ENCODE results near the gene PSMA8.

The PSMA8 gene

DNA sequence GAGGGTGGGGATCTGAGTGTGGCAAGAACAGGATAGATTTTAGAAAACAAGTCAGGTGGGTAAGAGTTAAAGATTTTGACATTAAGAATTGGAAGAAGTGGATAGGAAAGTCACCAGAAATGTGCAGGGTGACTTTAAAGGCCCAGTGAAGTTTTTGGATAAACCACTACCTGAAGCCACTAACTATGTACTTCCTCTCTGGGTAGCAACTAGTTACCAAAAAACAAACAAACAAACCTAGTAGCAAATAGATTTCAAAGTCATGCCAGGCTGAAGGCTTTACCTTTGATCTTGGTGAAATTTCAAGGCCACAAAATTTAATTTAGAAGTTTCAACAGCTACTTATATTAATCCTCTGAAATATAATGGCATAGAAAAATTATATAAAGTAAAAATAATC is 42.5 kb downstream of the PSMA8 start:
- no peak overlapping the region for H3K4me3 ChIP-seq (ENCODE audit: low read depth, low read length)
- no peaks in the 10 kb centered on the region for H3K27me3 ChIP-seq (ENCODE audit: insufficient read depth, low read depth, severe bottlenecking)
- no peak for DNase-seq
- no peak for TF ChIP-seq CTCF (IDR thresholded peaks at IDR 0.05; ENCODE audit: low read depth, low read length)
- H3K27ac ChIP-seq = no peak overlapping the region
- no peaks in the 10 kb centered on the region for H3K9me3 ChIP-seq (ENCODE audit: severe bottlenecking)
- no peaks in the 10 kb centered on the region for H3K36me3 ChIP-seq

DNA sequence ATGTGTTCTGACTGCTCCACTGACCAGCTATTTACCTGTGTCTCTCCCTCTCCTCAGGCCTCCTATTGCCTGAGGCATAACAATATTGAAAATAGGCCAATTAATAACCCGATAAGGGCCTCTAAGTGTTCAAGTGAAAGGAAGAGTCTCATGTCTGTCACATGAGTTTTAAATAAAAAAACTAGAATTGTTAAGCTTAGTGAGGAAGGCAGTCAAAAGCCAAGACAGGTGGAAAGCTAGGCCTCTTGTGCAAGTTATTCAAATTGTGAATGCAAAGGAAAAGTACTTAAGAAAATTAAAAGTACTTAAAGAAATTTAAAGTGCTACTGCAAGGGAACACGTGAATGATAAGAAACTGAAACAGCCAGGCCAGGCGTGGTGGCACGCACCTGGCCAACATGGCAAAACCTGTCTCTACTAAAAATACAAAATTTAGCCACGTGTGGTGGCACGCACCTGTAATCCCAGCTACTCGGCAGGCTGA is 47.7 kb downstream of the PSMA8 start:
- no peak for TF ChIP-seq CTCF (IDR thresholded peaks at IDR 0.05; ENCODE audit: low read depth, low read length)
- no peak overlapping the region for H3K27ac ChIP-seq

DNA sequence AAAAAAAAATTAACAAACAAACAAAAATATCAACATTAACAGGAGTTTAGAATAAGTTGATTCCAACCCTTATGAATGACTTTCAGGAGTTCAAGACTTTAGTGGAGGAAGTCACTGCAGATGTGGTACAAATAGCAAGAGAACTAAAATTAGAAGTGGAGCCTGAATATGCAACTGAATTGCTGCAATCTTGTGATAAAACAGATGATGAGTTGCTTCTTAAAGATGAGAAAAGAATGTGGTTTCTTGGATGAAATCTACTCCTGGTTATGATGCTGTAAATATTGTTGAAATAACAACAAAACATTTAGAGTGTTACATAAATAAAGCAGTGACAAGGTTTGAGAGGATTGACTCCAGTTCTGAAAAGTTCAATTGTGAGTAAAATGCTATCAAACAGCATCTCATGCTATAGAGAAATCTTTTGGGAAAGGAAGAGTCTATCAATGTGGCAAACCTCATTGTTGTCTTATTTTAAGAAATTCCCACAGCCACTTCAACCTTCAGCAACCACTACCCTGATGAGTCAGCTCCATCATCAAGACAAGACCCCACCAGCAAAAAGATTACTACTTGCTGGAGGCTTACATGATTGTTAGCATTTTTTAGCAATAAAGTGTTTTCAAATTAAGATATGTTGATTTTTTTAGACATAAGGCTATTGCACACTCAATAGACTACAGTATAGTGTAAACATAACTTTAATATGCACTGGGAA is 49.9 kb downstream of the PSMA8 start:
- Histone ChIP-seq H3K36me3 (no peaks in the 10 kb centered on the region), H3K27me3 (ENCODE audit: insufficient read depth, low read depth, severe bottlenecking) (no peaks in the 10 kb centered on the region), H3K9me3 (ENCODE audit: severe bottlenecking) (no peaks in the 10 kb centered on the region), H3K27ac (no peak overlapping the region), H3K4me3 (ENCODE audit: low read depth, low read length) (no peak overlapping the region)
- DNase-seq = no peak
- no peak for TF ChIP-seq CTCF (IDR thresholded peaks at IDR 0.05; ENCODE audit: low read depth, low read length)

More for the DNA sequence above, 47.7 kb downstream of the PSMA8 start:
- no peak for DNase-seq
- H3K4me3 ChIP-seq (ENCODE audit: low read depth, low read length) = no peak overlapping the region
- no peaks in the 10 kb centered on the region for H3K9me3 ChIP-seq (ENCODE audit: severe bottlenecking)
- H3K36me3 ChIP-seq = no peaks in the 10 kb centered on the region
- H3K27me3 ChIP-seq (ENCODE audit: insufficient read depth, low read depth, severe bottlenecking) = no peaks in the 10 kb centered on the region

- Histone ChIP-seq H3K4me3 (ENCODE audit: low read depth, low read length) (no peak overlapping the region), H3K27ac (no peak overlapping the region), H3K27me3 (ENCODE audit: insufficient read depth, low read depth, severe bottlenecking) (no peaks in the 10 kb centered on the region), H3K9me3 (ENCODE audit: severe bottlenecking) (no peaks in the 10 kb centered on the region), H3K36me3 (no peaks in the 10 kb centered on the region)
- DNase-seq = no peak
- TF ChIP-seq CTCF (IDR thresholded peaks at IDR 0.05; ENCODE audit: low read depth, low read length) = no peak
Measured at GRCh38 chr18:26185267-26185666, 51.6 kb downstream of the PSMA8 start.

GRCh38 chr18:26190506-26190905 is 56.8 kb downstream of the PSMA8 start:
- no peak overlapping the region for H3K27ac ChIP-seq
- H3K9me3 ChIP-seq (ENCODE audit: severe bottlenecking) = no peaks in the 10 kb centered on the region
- H3K4me3 ChIP-seq (ENCODE audit: low read depth, low read length) = no peak overlapping the region
- no peaks in the 10 kb centered on the region for H3K27me3 ChIP-seq (ENCODE audit: insufficient read depth, low read depth, severe bottlenecking)
- no peak for TF ChIP-seq CTCF (IDR thresholded peaks at IDR 0.05; ENCODE audit: low read depth, low read length)
- no peaks in the 10 kb centered on the region for H3K36me3 ChIP-seq
- DNase-seq = no peak

DNA sequence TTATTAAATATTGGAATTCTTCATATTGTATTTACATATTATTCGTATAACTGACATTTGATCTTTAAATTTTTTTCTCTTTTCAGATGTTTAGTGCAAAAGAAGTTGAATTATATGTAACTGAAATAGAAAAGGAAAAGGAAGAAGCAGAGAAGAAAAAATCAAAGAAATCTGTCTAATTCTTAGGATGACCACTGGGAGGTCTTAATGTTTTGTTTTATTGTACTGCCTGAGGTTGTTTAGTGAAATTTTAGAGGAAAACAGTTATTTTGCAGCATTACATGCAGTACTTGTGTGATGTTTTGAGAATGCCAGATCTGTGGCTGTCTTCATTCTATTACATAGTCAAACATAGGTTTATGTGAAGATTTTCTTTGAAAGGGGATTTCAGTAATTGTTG is 58.6 kb downstream of the PSMA8 start:
- no peak for DNase-seq
- no peak for TF ChIP-seq CTCF (IDR thresholded peaks at IDR 0.05; ENCODE audit: low read depth, low read length)
- Histone ChIP-seq H3K27me3 (ENCODE audit: insufficient read depth, low read depth, severe bottlenecking) (no peaks in the 10 kb centered on the region), H3K9me3 (ENCODE audit: severe bottlenecking) (no peaks in the 10 kb centered on the region), H3K36me3 (no peaks in the 10 kb centered on the region), H3K4me3 (ENCODE audit: low read depth, low read length) (no peak overlapping the region), H3K27ac (no peak overlapping the region)
